Measurements from ENCODE around the gene TBC1D7.

TBC1D7 gene

GRCh38 chr6:13289789-13290318, 38.5 kb downstream of the TBC1D7 start:
- no peak for DNase-seq

- no peak for DNase-seq
These were observed 39.4 kb downstream of the TBC1D7 start for GRCh38 chr6:13288969-13289391.

- no peak for DNase-seq
These were observed 39.9 kb downstream of the TBC1D7 start for GRCh38 chr6:13288481-13288880.

GRCh38 chr6:13287104-13287503, 41.2 kb downstream of the TBC1D7 start:
- no peak for DNase-seq

- no peak for DNase-seq
These were observed 42.2 kb downstream of the TBC1D7 start for GRCh38 chr6:13286181-13286580.

- no peak for DNase-seq
These were observed 42.6 kb downstream of the TBC1D7 start for GRCh38 chr6:13285705-13286104.

- DNase-seq = no peak
These were observed 43.7 kb downstream of the TBC1D7 start for GRCh38 chr6:13284646-13285045.

GRCh38 chr6:13283331-13283730, 45.0 kb downstream of the TBC1D7 start:
- DNase-seq = no peak

GRCh38 chr6:13282393-13283069, 45.8 kb downstream of the TBC1D7 start:
- DNase-seq = no peak

- DNase-seq = no peak
These were observed 46.7 kb downstream of the TBC1D7 start for GRCh38 chr6:13281686-13282085.

- DNase-seq = no peak
These were observed 48.1 kb downstream of the TBC1D7 start for GRCh38 chr6:13280254-13280653.

- DNase-seq = no peak
These were observed 49.3 kb downstream of the TBC1D7 start for GRCh38 chr6:13278991-13279390.

- DNase-seq = peak; percentile 28
These were observed 50.2 kb downstream of the TBC1D7 start for GRCh38 chr6:13278164-13278563.

- DNase-seq = no peak
These were observed 51.1 kb downstream of the TBC1D7 start for GRCh38 chr6:13277231-13277630.

- no peak for DNase-seq
These were observed 52.8 kb downstream of the TBC1D7 start for GRCh38 chr6:13275435-13275989.

GRCh38 chr6:13274707-13275434, 53.5 kb downstream of the TBC1D7 start:
- no peak for DNase-seq

- peak; percentile 80 for DNase-seq
These were observed 54.2 kb downstream of the TBC1D7 start for GRCh38 chr6:13273931-13274706.

GRCh38 chr6:13273202-13273930, 55.0 kb downstream of the TBC1D7 start:
- DNase-seq = no peak

GRCh38 chr6:13272131-13273046, 55.9 kb downstream of the TBC1D7 start:
- peak; percentile 84 for DNase-seq

GRCh38 chr6:13268913-13269518, 59.3 kb downstream of the TBC1D7 start:
- DNase-seq = no peak

GRCh38 chr6:13267142-13267651, 61.1 kb downstream of the TBC1D7 start:
- no peak for DNase-seq

All from CD4-positive, alpha-beta T cell treated with Interferon gamma for 1 hour (primary cell).